B cell (primary cell): Measurements from ENCODE around the gene CHD2. TPM values are rescaled to one million over a fixed set of nuclear protein-coding genes. Genes with fewer than 3 reads are reported as not detected.

Experiments used
- ATAC-seq: fragments of 200-7000 bp; cut with Tn5 transposase; one replicate; pipeline ENCODE4 v1.10.0; 2021; ENCODE audit warnings: low read depth, mild to moderate bottlenecking, moderate number of reproducible peaks, moderate library complexity
- CTCF ChIA-PET: fragments of 350-600 bp; sonication (Branson Sonifier 250); formaldehyde crosslinking; loops from one replicate; lab custom pipeline; 2021; ENCODE audit warnings: antibody characterized with exemption, inconsistent platforms; lab: Charles Lee
- POLR2A ChIA-PET: fragments of 350-600 bp; sonication (Branson Sonifier 250); formaldehyde crosslinking; loops from one replicate; lab custom pipeline; 2021; ENCODE audit warnings: antibody characterized with exemption; lab: Charles Lee
- DNase-seq: peaks from one replicate; pipeline ENCODE4 v3.0.0; 2013
- H2AFZ ChIP-seq: 2 replicates; pipeline ENCODE4 v1.6.1; 2012; ENCODE audit warnings: mild to moderate bottlenecking, low read depth, low read length; ENCODE audit not compliant: insufficient read depth, poor library complexity, severe bottlenecking
- H3K27ac ChIP-seq, 2 donors: 1 replicate in 1 of 2; 2 replicates in 1 of 2; pipeline ENCODE4 v1.5.1; 2012 to 2013; ENCODE audit warnings: low read length in 2 of 2, mild to moderate bottlenecking in 2 of 2, moderate library complexity in 1 of 2
- H3K27me3 ChIP-seq, 4 experiments: fragments of 200-600 bp in 1 of 4; sonication (generic) in 1 of 4; replicated peaks in 1 of 4; 1 replicate in 2 of 4; 2 replicates in 2 of 4; pipeline versions ENCODE4 v1.6.1 to v1.7.0; 2013 to 2016; ENCODE audit warnings: low read length in 3 of 4, mild to moderate bottlenecking in 2 of 4, mixed read lengths in 1 of 4, moderate library complexity in 1 of 4; ENCODE audit not compliant: insufficient read depth in 4 of 4, control insufficient read depth in 3 of 4; ENCODE audit errors: control extremely low read depth in 1 of 4
- H3K36me3 ChIP-seq, 2 experiments: replicated peaks in 1 of 2; 1 replicate in 1 of 2; 2 replicates in 1 of 2; pipeline versions ENCODE4 v1.6.1 to v1.7.1; 2013; ENCODE audit warnings: low read length in 1 of 2; ENCODE audit not compliant: insufficient read depth in 2 of 2, control insufficient read depth in 1 of 2; ENCODE audit errors: control extremely low read depth in 1 of 2, extremely low read depth in 1 of 2
- H3K4me1 ChIP-seq, 2 donors: fragments of 200-600 bp in 1 of 2; sonication (generic) in 1 of 2; 1 replicate in 1 of 2; 2 replicates in 1 of 2; pipeline versions ENCODE4 v1.5.1 to v1.6.1; 2013 to 2017; ENCODE audit warnings: low read length in 2 of 2; ENCODE audit not compliant: control insufficient read depth in 2 of 2, insufficient read depth in 2 of 2
- H3K4me2 ChIP-seq: replicated peaks from 2 replicates; pipeline ENCODE3; 2012; ENCODE audit warnings: mild to moderate bottlenecking, low read depth, low read length; ENCODE audit not compliant: poor library complexity, severe bottlenecking
- H3K4me3 ChIP-seq, 5 experiments: fragments of 200-600 bp in 1 of 5; sonication (generic) in 1 of 5; 1 replicate in 3 of 5; 2 replicates in 2 of 5; pipeline versions ENCODE4 v1.5.1 to v1.7.0; 2011 to 2016; ENCODE audit warnings: low read length in 4 of 5, mild to moderate bottlenecking in 4 of 5, low read depth in 2 of 5, control low read depth in 1 of 5, moderate library complexity in 1 of 5; ENCODE audit not compliant: insufficient read depth in 1 of 5; ENCODE audit errors: control extremely low read depth in 1 of 5, extremely low read depth in 1 of 5
- H3K79me2 ChIP-seq: fragments of 200-600 bp; sonication (generic); one replicate; pipeline ENCODE4 v1.6.0; 2016; ENCODE audit warnings: low read length; ENCODE audit not compliant: control insufficient read depth, insufficient read depth
- H3K9ac ChIP-seq: fragments of 200-600 bp; sonication (generic); 2 replicates; pipeline ENCODE4 v1.6.1; 2017; ENCODE audit warnings: mild to moderate bottlenecking, low read length, moderate library complexity
- H3K9me3 ChIP-seq, 3 donors: one replicate each; pipeline versions ENCODE4 v1.6.1 to v1.7.1; 2013; ENCODE audit warnings: low read length in 2 of 3; ENCODE audit not compliant: control insufficient read depth in 2 of 3, insufficient read depth in 1 of 3; ENCODE audit errors: control extremely low read depth in 1 of 3
- H4K20me1 ChIP-seq: 2 replicates; pipeline ENCODE4 v1.6.0; 2012; ENCODE audit warnings: mild to moderate bottlenecking, low read length; ENCODE audit not compliant: insufficient read depth, control insufficient read depth, poor library complexity, severe bottlenecking
- H3K27ac Mint-ChIP-seq: one replicate; pipeline ENCODE4 v1.8.0; 2021; ENCODE audit warnings: mixed read lengths
- H3K27me3 Mint-ChIP-seq: one replicate; pipeline ENCODE4 v1.8.0; 2021; ENCODE audit warnings: mixed read lengths
- H3K4me1 Mint-ChIP-seq: one replicate; pipeline ENCODE4 v1.8.0; 2021; ENCODE audit warnings: mixed read lengths
- H3K4me3 Mint-ChIP-seq: one replicate; pipeline ENCODE4 v1.8.0; 2021; ENCODE audit warnings: mixed read lengths
- H3K9me3 Mint-ChIP-seq: one replicate; pipeline ENCODE4 v1.8.0; 2022; ENCODE audit warnings: mixed read lengths; ENCODE audit not compliant: insufficient read depth
- EZH2 ChIP-seq: IDR thresholded peaks from 2 replicates; pipeline ENCODE4 v1.6.1; 2012; ENCODE audit warnings: borderline replicate concordance, low read depth, mild to moderate bottlenecking, moderate library complexity, low read length; ENCODE audit not compliant: insufficient read depth, poor library complexity, severe bottlenecking
- WGBS: methylation state at CpG from one replicate; pipeline ENCODE4 v1.1.5; 2013; ENCODE audit warnings: missing lambda C conversion rate; ENCODE audit not compliant: insufficient coverage; 5-methylcytosine and 5-hydroxymethylcytosine counted together
- intact Hi-C: fragments of 100-400 bp; cut with micrococcal nuclease; formaldehyde crosslinking; loops from one replicate; pipeline ENCODE4 v1.10.0; 2022
- polyA plus RNA-seq: library from polyadenylated mRNA; depleted of rRNA; stranded (reverse); fragments of >200 nt; gene quantifications from 2 replicates; pipeline ENCODE4 v1.2.3, GENCODE V29; 2012
- total RNA-seq, 2 donors: library from RNA; stranded (reverse); fragments of 120-200 nt in 1 of 2; gene quantifications; 1 replicate in 1 of 2; 2 replicates in 1 of 2; pipeline versions ENCODE4 v1.2.3 to v1.2.4, GENCODE V29; 2013 to 2022
- TF ChIP-seq, protein P1 (sequence below): fragments of 200-600 bp; IDR thresholded peaks from one replicate; pipeline ENCODE4 v1.8.0; 2022; ENCODE audit warnings: antibody characterized with exemption, mild to moderate bottlenecking

CHD2 gene
- total and polyA plus RNA-seq, 2 donors (not counting 1 experiment from before 2014, with no cell fraction given), result 86.9 to 353 TPM

GRCh38 chr15:92884436-92885223 lies 15.5 kb upstream of the CHD2 start:
- POLR2A ChIA-PET, result interaction anchor here (0.7 to 7.9 kb wide), 10 partner anchors 13 to 74 kb away, joined by 3 to 266 read pairs (median 31); partner anchors contain the start of gene CHD2

More at GRCh38 chr15:92884436-92885223, 15.5 kb upstream of the CHD2 start:
- CTCF ChIA-PET, result interaction anchor here (0.6 to 5.7 kb wide), 14 partner anchors 15 to 89 kb away, joined by 3 to 75 read pairs (median 5); partner anchors contain the start of gene CHD2
- Histone ChIP-seq H3K4me2 (peak overlapping the region; percentile 85), H4K20me1 (peaks cover 8% of the 10 kb centered on the region), H3K9ac (peak overlapping the region; percentile 97), H2AFZ (no peak overlapping the region), H3K79me2 (peaks cover 76% of the 10 kb centered on the region), H3K27ac (peak overlapping the region; percentile 88 to 97), H3K36me3 (peaks cover 8 to 39% of the 10 kb centered on the region in 2 experiments), H3K9me3 (peaks cover 0 to 4% (median 0%) of the 10 kb centered on the region in 3 donors), H3K4me3 (peak overlapping the region; percentile 69 to 100 (median 88)), H3K4me1 (peaks cover 22 to 47% of the 10 kb centered on the region in 2 donors), H3K27me3 (no peaks in the 10 kb centered on the region)
- TF ChIP-seq, protein P1, sequence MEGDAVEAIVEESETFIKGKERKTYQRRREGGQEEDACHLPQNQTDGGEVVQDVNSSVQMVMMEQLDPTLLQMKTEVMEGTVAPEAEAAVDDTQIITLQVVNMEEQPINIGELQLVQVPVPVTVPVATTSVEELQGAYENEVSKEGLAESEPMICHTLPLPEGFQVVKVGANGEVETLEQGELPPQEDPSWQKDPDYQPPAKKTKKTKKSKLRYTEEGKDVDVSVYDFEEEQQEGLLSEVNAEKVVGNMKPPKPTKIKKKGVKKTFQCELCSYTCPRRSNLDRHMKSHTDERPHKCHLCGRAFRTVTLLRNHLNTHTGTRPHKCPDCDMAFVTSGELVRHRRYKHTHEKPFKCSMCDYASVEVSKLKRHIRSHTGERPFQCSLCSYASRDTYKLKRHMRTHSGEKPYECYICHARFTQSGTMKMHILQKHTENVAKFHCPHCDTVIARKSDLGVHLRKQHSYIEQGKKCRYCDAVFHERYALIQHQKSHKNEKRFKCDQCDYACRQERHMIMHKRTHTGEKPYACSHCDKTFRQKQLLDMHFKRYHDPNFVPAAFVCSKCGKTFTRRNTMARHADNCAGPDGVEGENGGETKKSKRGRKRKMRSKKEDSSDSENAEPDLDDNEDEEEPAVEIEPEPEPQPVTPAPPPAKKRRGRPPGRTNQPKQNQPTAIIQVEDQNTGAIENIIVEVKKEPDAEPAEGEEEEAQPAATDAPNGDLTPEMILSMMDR, result no peak
- TF ChIP-seq EZH2, result no peak
- Mint-ChIP-seq H3K4me1 (peaks cover 52% of the 10 kb centered on the region), H3K27ac (peak overlapping the region; percentile 87), H3K4me3 (peak overlapping the region; percentile 96), H3K27me3 (no peaks in the 10 kb centered on the region), H3K9me3 (no peaks in the 10 kb centered on the region)
- intact Hi-C loops, result no loop called here
- no peak for ATAC-seq
- 0% methylated on average over 1 of the region's 6 CpGs for WGBS
- no peak for DNase-seq
